Activated naive CD8-positive, alpha-beta T cell treated with anti-CD3 and anti-CD28 coated beads, Interleukin-2, amount 10 ng/mL, durations not matched to agents 7 days and 5 days (primary cell): ENCODE results near the gene CDCA4. TPM values are rescaled to one million over a fixed set of nuclear protein-coding genes. Genes with fewer than 3 reads are reported as not detected.
"Not testable (repeated sequence)": the region's sequence is repeated elsewhere in the genome, so short reads cannot be mapped to it uniquely, and the experiment has no call there.

Source experiments
- ATAC-seq: fragments of 150-1000 bp; cut with Tn5 transposase; one replicate; pipeline ENCODE4 v1.10.0; 2021; ENCODE audit warnings: low read depth, moderate library complexity
- POLR2A ChIA-PET: fragments of 350-600 bp; sonication (Branson Sonifier 250); formaldehyde crosslinking; loops from one replicate; lab custom pipeline; 2021; ENCODE audit warnings: antibody characterized with exemption; lab: Charles Lee
- DNase-seq: peaks from one replicate; pipeline ENCODE4 v3.0.0; 2021
- H3K27ac Mint-ChIP-seq: one replicate; pipeline ENCODE4 v1.8.0; 2022; ENCODE audit warnings: mild to moderate bottlenecking, mixed read lengths
- H3K27me3 Mint-ChIP-seq: one replicate; pipeline ENCODE4 v1.8.0; 2022; ENCODE audit warnings: mild to moderate bottlenecking, moderate library complexity, mixed read lengths
- H3K36me3 Mint-ChIP-seq: one replicate; pipeline ENCODE4 v1.8.0; 2021; ENCODE audit warnings: mild to moderate bottlenecking, mixed read lengths
- H3K4me1 Mint-ChIP-seq: one replicate; pipeline ENCODE4 v1.8.0; 2021; ENCODE audit warnings: mixed read lengths
- H3K4me3 Mint-ChIP-seq: one replicate; pipeline ENCODE4 v1.8.0; 2022; ENCODE audit warnings: mild to moderate bottlenecking, moderate library complexity, mixed read lengths
- H3K9me3 Mint-ChIP-seq: one replicate; pipeline ENCODE4 v1.8.0; 2021; ENCODE audit warnings: mixed read lengths
- total RNA-seq, 2 experiments: library from RNA; stranded (reverse); gene quantifications; one replicate each; pipeline ENCODE4 v1.2.3, GENCODE V29; 2021

The CDCA4 gene
- total RNA-seq, 2 experiments from 2014 or later = 51.7 to 53.3 TPM

DNA sequence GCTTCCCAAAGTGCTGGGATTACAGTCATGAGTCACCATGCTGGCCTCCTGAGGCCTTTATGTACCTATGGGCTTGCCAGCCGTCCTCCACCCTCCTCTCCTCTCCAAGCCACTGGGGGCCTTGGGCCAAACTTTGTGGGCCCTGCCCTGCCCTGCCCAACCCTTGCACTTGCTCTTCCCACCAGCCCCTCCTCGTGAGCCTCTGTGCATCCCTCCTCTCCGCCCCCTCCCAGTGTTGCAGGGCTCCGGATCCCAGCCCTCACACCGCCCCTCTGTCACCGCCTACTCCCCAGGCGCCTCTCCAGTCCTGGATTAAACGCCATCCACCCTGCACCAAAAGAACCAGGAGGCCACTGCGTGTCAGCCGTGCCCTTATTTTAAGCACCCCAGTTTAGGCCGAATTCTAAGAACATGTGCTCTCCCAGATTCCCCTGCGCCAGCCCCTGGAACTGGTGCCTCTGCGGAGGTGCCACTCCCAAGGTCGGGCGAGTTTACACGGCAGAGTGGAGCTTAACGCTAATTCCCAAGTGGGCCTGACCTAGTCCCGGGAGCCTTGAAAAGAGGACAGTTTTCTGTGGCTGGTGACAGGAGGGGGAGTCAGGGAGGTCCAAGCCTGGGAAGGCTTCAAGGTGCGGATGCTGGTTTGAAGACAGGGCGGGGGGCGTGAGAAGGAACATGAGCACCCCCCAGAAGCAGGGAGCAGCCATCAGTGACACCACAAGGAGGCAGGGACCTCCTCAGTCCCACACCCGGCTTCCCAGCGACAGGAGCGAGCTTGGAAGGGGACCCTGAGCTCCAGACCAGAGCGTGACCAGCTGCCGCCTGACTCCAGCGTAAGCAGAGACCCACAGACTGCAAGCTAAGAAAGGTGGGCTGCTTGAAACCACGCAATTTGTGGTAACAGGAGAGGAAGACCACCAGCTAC lies 21.2 kb upstream of the CDCA4 start:
- POLR2A ChIA-PET = interaction anchor here (1.3 kb wide), 1 partner anchor 23 kb away, joined by 3 read pairs; the partner anchor contains the start of gene GPR132
- ATAC-seq (no peak), DNase-seq (no peak)
- no peaks in the 10 kb centered on the region for H3K9me3 Mint-ChIP-seq
- peaks cover 5% of the 10 kb centered on the region for H3K27me3 Mint-ChIP-seq
- no peak overlapping the region for H3K4me3 Mint-ChIP-seq
- no peaks in the 10 kb centered on the region for H3K36me3 Mint-ChIP-seq
- H3K4me1 Mint-ChIP-seq = peaks cover 12% of the 10 kb centered on the region
- no peak overlapping the region for H3K27ac Mint-ChIP-seq

DNA sequence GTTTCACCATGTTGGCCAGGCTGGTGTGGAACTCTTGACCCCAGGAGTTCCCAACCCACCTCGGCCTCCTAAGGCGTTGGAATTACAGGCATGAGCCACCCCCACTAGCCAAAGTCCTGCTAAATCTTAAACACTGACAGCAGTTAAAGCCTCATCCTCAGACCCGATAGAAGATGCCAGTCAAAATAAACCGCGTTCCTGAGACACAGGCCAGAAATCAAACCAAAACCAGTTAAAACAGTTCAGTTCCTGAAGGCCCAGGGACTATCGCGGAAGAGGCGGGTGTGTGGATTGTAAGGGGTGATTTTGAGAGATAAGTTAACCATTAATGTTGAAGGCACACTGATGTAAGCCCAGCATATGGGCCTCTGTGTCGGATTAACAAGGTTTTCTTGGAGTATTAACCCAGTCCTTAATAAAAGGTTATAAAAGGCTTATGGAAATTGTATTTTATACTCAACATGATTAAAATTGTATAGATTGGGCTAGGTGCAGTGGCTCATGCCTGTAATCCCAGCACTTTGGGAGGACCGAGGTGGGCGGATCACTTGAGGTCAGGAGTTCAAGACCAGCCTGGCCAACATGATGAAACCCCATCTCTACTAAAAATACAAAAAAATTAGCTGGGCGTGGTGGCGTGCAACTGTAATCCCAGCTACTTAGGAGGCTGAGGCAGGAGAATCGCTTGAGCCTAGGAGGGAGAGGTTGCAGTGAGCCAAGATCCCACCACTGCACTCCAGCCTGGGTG lies 18.7 kb upstream of the CDCA4 start:
- DNase-seq (no peak), ATAC-seq (no peak)
- Mint-ChIP-seq H3K27me3 (peaks cover 2% of the 10 kb centered on the region), H3K4me1 (peaks cover 3% of the 10 kb centered on the region), H3K36me3 (no peaks in the 10 kb centered on the region), H3K4me3 (no peak overlapping the region), H3K27ac (no peak overlapping the region), H3K9me3 (no peaks in the 10 kb centered on the region)
- POLR2A ChIA-PET = no interaction called here

DNA sequence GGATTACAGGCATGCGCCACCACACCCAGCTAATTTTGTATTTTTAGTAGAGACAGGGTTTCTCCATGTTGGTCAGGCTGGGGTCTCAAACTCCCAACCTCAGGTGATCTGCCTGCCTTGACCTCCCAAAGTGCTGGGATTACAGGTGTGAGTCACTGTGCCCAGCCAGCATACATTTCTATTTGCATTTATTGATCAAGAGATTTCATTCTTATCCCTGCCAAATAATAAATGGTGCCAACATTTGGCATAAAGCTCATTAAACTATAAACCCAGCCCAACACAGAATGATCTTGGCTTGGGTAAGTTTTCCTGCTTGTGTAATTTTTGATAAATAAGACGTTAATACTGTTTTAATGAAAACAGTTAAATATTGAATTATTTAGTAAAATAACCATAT lies 14.7 kb upstream of the CDCA4 start:
- H3K4me3 Mint-ChIP-seq, H3K36me3 Mint-ChIP-seq, DNase-seq, H3K27me3 Mint-ChIP-seq, H3K27ac Mint-ChIP-seq, ATAC-seq, H3K4me1 Mint-ChIP-seq, H3K9me3 Mint-ChIP-seq: not testable (repeated sequence)
- POLR2A ChIA-PET = interaction anchor here (0.6 kb wide), 1 partner anchor 15 kb away, joined by 3 read pairs; the partner anchor contains the start of gene CDCA4

- no peaks in the 10 kb centered on the region for H3K36me3 Mint-ChIP-seq
- no peaks in the 10 kb centered on the region for H3K9me3 Mint-ChIP-seq
- peaks cover 2% of the 10 kb centered on the region for H3K27me3 Mint-ChIP-seq
- POLR2A ChIA-PET = interaction anchor here (1.6 kb wide), 1 partner anchor 14 kb away, joined by 8 read pairs; the partner anchor contains the start of gene CDCA4
- H3K4me3 Mint-ChIP-seq = peak overlapping the region; percentile 12
- no peak overlapping the region for H3K27ac Mint-ChIP-seq
- H3K4me1 Mint-ChIP-seq = peaks cover 9% of the 10 kb centered on the region
- ATAC-seq (no peak), DNase-seq (no peak)
Observed at GRCh38 chr14:105034315-105035039, 13.6 kb upstream of the CDCA4 start.

GRCh38 chr14:105033412-105033900 lies 12.6 kb upstream of the CDCA4 start:
- POLR2A ChIA-PET = interaction anchor here (0.6 to 1.6 kb wide), 2 partner anchors 13 kb away, joined by 3 to 8 read pairs; partner anchors contain the start of gene CDCA4
- not testable (repeated sequence) for H3K9me3 Mint-ChIP-seq, H3K4me1 Mint-ChIP-seq, ATAC-seq, H3K36me3 Mint-ChIP-seq, H3K27me3 Mint-ChIP-seq, DNase-seq
- H3K4me3 Mint-ChIP-seq = peak overlapping the region; percentile 72
- peak overlapping the region; percentile 57 for H3K27ac Mint-ChIP-seq

GRCh38 chr14:105032451-105032901 lies 11.6 kb upstream of the CDCA4 start:
- not testable (repeated sequence) for H3K27ac Mint-ChIP-seq, DNase-seq, H3K36me3 Mint-ChIP-seq, H3K9me3 Mint-ChIP-seq, ATAC-seq, H3K27me3 Mint-ChIP-seq, H3K4me1 Mint-ChIP-seq
- POLR2A ChIA-PET = interaction anchor here (0.6 to 1.6 kb wide), 2 partner anchors 12 to 47 kb away, joined by 4 to 8 read pairs; partner anchors contain the start of genes CDCA4 and CLBA1
- H3K4me3 Mint-ChIP-seq = peak overlapping the region; percentile 72

GRCh38 chr14:105030836-105031396 lies 10.0 kb upstream of the CDCA4 start:
- POLR2A ChIA-PET = interaction anchor here (1.1 kb wide), 1 partner anchor 10 kb away, joined by 6 read pairs; the partner anchor contains the start of gene CDCA4
- Mint-ChIP-seq H3K27me3 (peaks cover 2% of the 10 kb centered on the region), H3K4me1 (peaks cover 15% of the 10 kb centered on the region), H3K9me3 (peaks cover 1% of the 10 kb centered on the region), H3K36me3 (peaks cover 2% of the 10 kb centered on the region), H3K4me3 (no peak overlapping the region), H3K27ac (no peak overlapping the region)
- DNase-seq = no peak
- ATAC-seq = no peak

DNA sequence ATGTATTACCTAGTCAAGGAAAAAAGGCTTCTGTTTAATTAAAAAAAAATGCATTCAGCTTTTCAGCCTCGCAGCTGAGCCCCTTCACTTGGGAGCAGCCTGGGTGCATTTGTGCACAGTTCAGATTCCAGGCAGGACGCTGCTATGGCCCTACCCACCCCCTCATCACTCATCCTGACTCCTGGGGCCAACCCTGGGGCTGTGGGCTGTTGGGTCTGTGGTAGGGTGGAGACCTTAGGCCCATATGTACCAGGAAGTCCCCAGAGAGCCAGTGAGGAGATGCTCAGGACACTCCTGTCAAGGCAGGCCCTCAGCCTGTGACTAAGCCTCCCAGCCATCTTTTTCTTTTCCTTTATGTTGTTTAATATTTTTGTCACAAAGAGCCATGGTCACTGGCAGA lies 9.3 kb upstream of the CDCA4 start:
- H3K36me3 Mint-ChIP-seq = peaks cover 2% of the 10 kb centered on the region
- H3K27me3 Mint-ChIP-seq = peaks cover 2% of the 10 kb centered on the region
- ATAC-seq (no peak), DNase-seq (no peak)
- no peak overlapping the region for H3K4me3 Mint-ChIP-seq
- H3K4me1 Mint-ChIP-seq = peaks cover 15% of the 10 kb centered on the region
- H3K9me3 Mint-ChIP-seq = peaks cover 1% of the 10 kb centered on the region
- H3K27ac Mint-ChIP-seq = no peak overlapping the region
- POLR2A ChIA-PET = no interaction called here

DNA sequence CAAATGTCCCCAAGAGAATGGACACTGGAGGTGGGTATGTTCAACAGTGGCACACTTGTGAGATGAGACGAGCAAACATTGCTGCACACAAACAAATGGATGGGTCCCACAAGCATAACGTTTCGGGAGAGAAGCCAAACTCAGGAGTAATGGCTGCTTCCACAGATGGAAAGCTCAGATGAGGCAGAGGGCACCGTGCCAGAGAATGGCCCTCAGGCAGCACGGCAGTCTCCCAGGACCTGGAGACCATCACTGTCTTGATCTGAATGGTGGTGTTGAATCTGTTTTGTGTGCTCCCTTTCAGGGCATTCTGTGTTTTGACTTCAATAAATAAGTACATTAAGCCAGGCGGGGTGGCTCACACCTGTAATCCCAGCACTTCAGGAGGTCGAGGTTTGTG lies 8.5 kb upstream of the CDCA4 start:
- no peak for DNase-seq
- Mint-ChIP-seq H3K4me1 (peaks cover 15% of the 10 kb centered on the region), H3K36me3 (peaks cover 2% of the 10 kb centered on the region), H3K4me3 (no peak overlapping the region), H3K27ac (no peak overlapping the region), H3K9me3 (peaks cover 1% of the 10 kb centered on the region), H3K27me3 (peaks cover 2% of the 10 kb centered on the region)
- ATAC-seq = no peak
- POLR2A ChIA-PET = no interaction called here

GRCh38 chr14:105028251-105028927 lies 7.5 kb upstream of the CDCA4 start:
- peaks cover 1% of the 10 kb centered on the region for H3K9me3 Mint-ChIP-seq
- no peak overlapping the region for H3K4me3 Mint-ChIP-seq
- H3K27ac Mint-ChIP-seq = no peak overlapping the region
- peaks cover 2% of the 10 kb centered on the region for H3K36me3 Mint-ChIP-seq
- H3K4me1 Mint-ChIP-seq = peaks cover 10% of the 10 kb centered on the region
- POLR2A ChIA-PET = no interaction called here
- ATAC-seq = no peak
- no peaks in the 10 kb centered on the region for H3K27me3 Mint-ChIP-seq
- DNase-seq = no peak

DNA sequence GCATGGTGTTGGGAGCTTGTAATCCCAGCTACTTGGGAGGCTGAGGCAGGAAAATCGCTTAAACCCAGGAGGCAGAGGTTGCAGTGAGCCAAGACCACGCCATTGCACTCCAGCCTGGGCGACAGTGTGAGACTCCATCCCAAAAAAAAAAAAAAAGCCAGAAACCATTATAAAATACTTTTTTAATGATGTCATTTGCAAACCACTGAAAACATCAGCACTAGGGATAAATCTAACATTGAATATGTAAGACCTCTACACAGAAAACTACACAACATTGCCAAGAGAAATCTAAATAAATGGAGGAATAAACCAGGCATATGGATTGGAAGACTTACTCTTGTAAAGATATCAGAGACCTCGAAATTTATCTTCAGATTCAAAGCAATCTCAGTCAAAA lies 6.8 kb upstream of the CDCA4 start:
- ATAC-seq, H3K27ac Mint-ChIP-seq, H3K9me3 Mint-ChIP-seq, H3K4me3 Mint-ChIP-seq, DNase-seq, H3K27me3 Mint-ChIP-seq, H3K36me3 Mint-ChIP-seq, H3K4me1 Mint-ChIP-seq, POLR2A ChIA-PET: not testable (repeated sequence)
